Psoas muscle (tissue), 8 donors: ENCODE data around the gene CFAP126. TPM values are rescaled to one million over a fixed set of nuclear protein-coding genes. Genes with fewer than 3 reads are reported as not detected.
"Not testable (repeated sequence)": the region's sequence is repeated elsewhere in the genome, so short reads cannot be mapped to it uniquely, and the experiment has no call there.

Source experiments
- ATAC-seq, 4 donors: fragments of 200-7000 bp; cut with Tn5 transposase; one replicate each; pipeline ENCODE4 v1.9.1; 2020; ENCODE audit warnings: moderate library complexity in 3 of 4, mild to moderate bottlenecking in 2 of 4
- DNase-seq, 2 donors: peaks; one replicate each; pipeline ENCODE4 v3.0.0-alpha.2; 2020
- H3K27ac ChIP-seq: fragments of 200-600 bp; one replicate; pipeline ENCODE4 v1.8.0; 2022
- H3K27me3 ChIP-seq, 3 donors: fragments of 200-600 bp in 1 of 3; one replicate each; pipeline versions ENCODE4 v1.6.1 to v1.8.0; 2013 to 2022; ENCODE audit warnings: low read length in 2 of 3, mild to moderate bottlenecking in 2 of 3, moderate library complexity in 1 of 3; ENCODE audit not compliant: insufficient read depth in 3 of 3
- H3K36me3 ChIP-seq, 2 donors: fragments of 200-600 bp in 1 of 2; one replicate each; pipeline versions ENCODE4 v1.6.1 to v1.8.0; 2013 to 2022; ENCODE audit warnings: low read depth in 1 of 2, mild to moderate bottlenecking in 1 of 2, moderate library complexity in 1 of 2; ENCODE audit not compliant: insufficient read depth in 1 of 2
- H3K4me1 ChIP-seq: fragments of 200-600 bp; one replicate; pipeline ENCODE4 v1.8.0; 2022
- H3K4me3 ChIP-seq: fragments of 200-600 bp; one replicate; pipeline ENCODE4 v1.8.0; 2022; ENCODE audit warnings: mild to moderate bottlenecking
- H3K9me3 ChIP-seq: fragments of 200-600 bp; one replicate; pipeline ENCODE4 v1.8.0; 2022
- CTCF ChIP-seq: fragments of 200-600 bp; IDR thresholded peaks from one replicate; pipeline ENCODE4 v1.8.0; 2022; ENCODE audit warnings: antibody characterized with exemption
- WGBS, 3 donors: extraction: QIAGEN DNeasy Blood & Tissue Kit; methylation state at CpG; one replicate each; pipeline versions ENCODE4 v1.1.6 to v1.1.7; 2013; 5-methylcytosine and 5-hydroxymethylcytosine counted together
- intact Hi-C, 2 donors: fragments of 100-400 bp; cut with DNase I; formaldehyde crosslinking; loops; one replicate each; pipeline versions ENCODE4 v1.11.0 to v1.14.2; 2022
- polyA plus RNA-seq, 3 donors: library from polyadenylated mRNA; stranded (reverse); fragments of 200-250 nt; gene quantifications; one replicate each; pipeline ENCODE4 v1.2.3, GENCODE V29; 2013
- total RNA-seq, 4 donors: library from RNA; stranded (reverse); fragmentation: NEBNext Ultra II Directional in 2 of 4; extraction: Animal tissue kit (Norgen Biotek cat#: 25700) in 2 of 4; gene quantifications; one replicate each; pipeline versions ENCODE4 v1.2.1 to v1.2.4, GENCODE V29; 2021 to 2023
- donor health status: healthy with polysubstance abuse.
- donor health status: DM: no; HTN: no; CAD: no; lungs with moderate emphysema.
- donor health status: Bipolar disorder and iron deficiency.
- donor health status: healthy.
- donor health status: DM: yes; HTN: yes; CAD: no.
- donor health status: DM: no; HTN: no; CAD: no.
- donor health status: DM: no; HTN: no; CAD: no.
- donor health status: DM: yes; HTN: yes; CAD: no.

Gene CFAP126
- total and polyA plus RNA-seq, 7 donors: 0.16 TPM; not detected in 6

- TF ChIP-seq CTCF: no peak
- no peaks in the 10 kb centered on the region for H3K4me1 ChIP-seq
- ATAC-seq (no peak), DNase-seq (no peak)
- H3K4me3 ChIP-seq: no peak overlapping the region
- no peak overlapping the region for H3K27ac ChIP-seq
- H3K36me3 ChIP-seq: no peaks in the 10 kb centered on the region
- WGBS, 3 donors: 80 to 86% (median 84%) methylated on average over 6 of the region's 6 CpGs
- H3K27me3 ChIP-seq: no peaks in the 10 kb centered on the region
- no peaks in the 10 kb centered on the region for H3K9me3 ChIP-seq
- intact Hi-C loops: loop anchor here in 1 of 2 donors (10.0 kb wide), 1 partner anchor 337 kb away; the partner anchor contains the start of gene DUSP12
These were observed 39.8 kb upstream of the CFAP126 start for GRCh38 chr1:161407451-161407985.

GRCh38 chr1:161406551-161406950, 38.9 kb upstream of the CFAP126 start:
- not testable (repeated sequence) for ATAC-seq, H3K4me3 ChIP-seq, H3K36me3 ChIP-seq, H3K27ac ChIP-seq, DNase-seq, H3K9me3 ChIP-seq, H3K27me3 ChIP-seq, H3K4me1 ChIP-seq
- WGBS, 3 donors: 96 to 98% (median 97%) methylated on average over 17 of the region's 17 CpGs
- intact Hi-C loops: loop anchor here in 1 of 2 donors (10.0 kb wide), 1 partner anchor 338 kb away; the partner anchor contains the start of gene DUSP12

GRCh38 chr1:161404051-161404597, 36.4 kb upstream of the CFAP126 start:
- ATAC-seq: no peak
- H3K9me3 ChIP-seq: no peaks in the 10 kb centered on the region
- intact Hi-C loops: loop anchor here in 1 of 2 donors (10.0 kb wide), 1 partner anchor 341 kb away; the partner anchor contains the start of gene DUSP12

GRCh38 chr1:161402446-161402845, 34.8 kb upstream of the CFAP126 start:
- 91 to 94% (median 92%) methylated on average over 3 of the region's 3 CpGs for WGBS, 3 donors
- no peak overlapping the region for H3K4me3 ChIP-seq
- ATAC-seq (no peak), DNase-seq (no peak)
- no peak overlapping the region for H3K27ac ChIP-seq
- H3K36me3 ChIP-seq: no peaks in the 10 kb centered on the region
- no peaks in the 10 kb centered on the region for H3K4me1 ChIP-seq
- intact Hi-C loops: loop anchor here in 1 of 2 donors (10.0 kb wide), 1 partner anchor 342 kb away; the partner anchor contains the start of gene DUSP12
- TF ChIP-seq CTCF: no peak
- H3K9me3 ChIP-seq: no peaks in the 10 kb centered on the region
- H3K27me3 ChIP-seq: no peaks in the 10 kb centered on the region

More at GRCh38 chr1:161404051-161404597, 36.4 kb upstream of the CFAP126 start:
- Histone ChIP-seq H3K27me3 (no peaks in the 10 kb centered on the region), H3K27ac (no peak overlapping the region), H3K4me3 (no peak overlapping the region), H3K4me1 (no peaks in the 10 kb centered on the region), H3K36me3 (no peaks in the 10 kb centered on the region)
- 68 to 73% (median 71%) methylated on average over 11 of the region's 11 CpGs for WGBS, 3 donors
- TF ChIP-seq CTCF: no peak
- DNase-seq: no peak

GRCh38 chr1:161399257-161399998, 31.8 kb upstream of the CFAP126 start:
- 0% methylated on average over 53 of the region's 53 CpGs for WGBS, 3 donors
- Histone ChIP-seq H3K27ac (peak overlapping the region; percentile 96), H3K4me1 (no peaks in the 10 kb centered on the region), H3K27me3 (no peaks in the 10 kb centered on the region), H3K9me3 (no peaks in the 10 kb centered on the region), H3K36me3 (no peaks in the 10 kb centered on the region), H3K4me3 (peak overlapping the region; percentile 71)
- intact Hi-C loops: no loop called here
- ATAC-seq: peak; percentile 87 to 90 (median 90)
- peak; percentile 87 to 94 for DNase-seq
- peak; percentile 49 for TF ChIP-seq CTCF
